GM12878 (cell line): ENCODE results near the gene MYO3B. TPM values are rescaled to one million over a fixed set of nuclear protein-coding genes. Genes with fewer than 3 reads are reported as not detected.
A peak's percentile ranks its signal among the peaks of the same experiment; 100 is the strongest.

Experiments used
- HDAC2 ChIP-seq: fragments of 200-600 bp; sonication (generic); IDR thresholded peaks from 2 replicates; pipeline ENCODE4 v1.6.1; 2017
- HDAC6 ChIP-seq: fragments of 200-600 bp; sonication (generic); IDR thresholded peaks from one replicate; pipeline ENCODE4 v1.8.0; 2017; ENCODE audit warnings: antibody characterized with exemption; ENCODE audit not compliant: unreplicated experiment
- JUND ChIP-seq: IDR thresholded peaks from 2 replicates; pipeline ENCODE4 v1.6.1; 2012; ENCODE audit warnings: low read depth, mild to moderate bottlenecking, low read length, improper control_type of control experiment, moderate library complexity
- LARP7 ChIP-seq: fragments of 450-650 bp; IDR thresholded peaks from 2 replicates; pipeline ENCODE4 v1.6.1; 2017; ENCODE audit warnings: mild to moderate bottlenecking
- MXI1 ChIP-seq: fragments of 150-350 bp; IDR thresholded peaks from 2 replicates; pipeline ENCODE4 v1.6.1; 2011; ENCODE audit warnings: low read depth, mild to moderate bottlenecking, inconsistent platforms, low read length, improper control_type of control experiment
- MYB ChIP-seq: fragments of 150-350 bp; IDR thresholded peaks from 2 replicates; pipeline ENCODE4 v1.6.1; 2014; ENCODE audit warnings: mild to moderate bottlenecking, low read depth, low read length, borderline replicate concordance
- PKNOX1 ChIP-seq: fragments of 450-650 bp; IDR thresholded peaks from 2 replicates; pipeline ENCODE4 v1.6.1; 2016; ENCODE audit warnings: mild to moderate bottlenecking
- RELA ChIP-seq: fragments of 450-650 bp; IDR thresholded peaks from 2 replicates; pipeline ENCODE4 v1.8.0; 2014; ENCODE audit warnings: borderline replicate concordance; ENCODE audit not compliant: partially characterized antibody
- SREBF2 ChIP-seq: IDR thresholded peaks from 2 replicates; pipeline ENCODE4 v1.6.1; 2012; ENCODE audit warnings: mild to moderate bottlenecking, low read length
- TCF12 ChIP-seq: IDR thresholded peaks from 2 replicates; pipeline ENCODE4 v1.6.1; 2011; ENCODE audit warnings: low read depth, mild to moderate bottlenecking, low read length
- ZNF24 ChIP-seq: fragments of 450-650 bp; IDR thresholded peaks from 2 replicates; pipeline ENCODE4 v1.6.1; 2017; ENCODE audit warnings: antibody characterized with exemption, mild to moderate bottlenecking
- ZNF384 ChIP-seq: IDR thresholded peaks from 2 replicates; pipeline ENCODE4 v1.6.1; 2012; ENCODE audit warnings: low read depth, mild to moderate bottlenecking, low read length, improper control_type of control experiment, borderline replicate concordance
- ZNF622 ChIP-seq: fragments of 450-650 bp; IDR thresholded peaks from 2 replicates; pipeline ENCODE4 v1.6.1; 2017; ENCODE audit warnings: mild to moderate bottlenecking, inconsistent platforms
- ZSCAN29 ChIP-seq: fragments of 450-650 bp; IDR thresholded peaks from 2 replicates; pipeline ENCODE4 v1.6.1; 2017; ENCODE audit warnings: mild to moderate bottlenecking, moderate library complexity
- polyA plus RNA-seq, 11 experiments: library from polyadenylated mRNA; depleted of rRNA in 4 of 11; unstranded in 6 of 11; stranded (reverse) in 5 of 11; fragments of >200 nt; fragmentation: Nextera tagmentation in 4 of 11; fragmentation: Illumina TruSeq in 1 of 11; extraction: Ambion mirVana in 4 of 11; extraction: Trizol in 1 of 11; gene quantifications; 1 replicate in 1 of 11; 2 replicates in 10 of 11; pipeline versions ENCODE4 v1.2.1 to v1.2.3, GENCODE V29; 2011 to 2016; ENCODE audit warnings: inconsistent platforms in 2 of 11, missing spikeins in 2 of 11, low read depth in 1 of 11
- total RNA-seq, 4 experiments: library from RNA; depleted of rRNA in 3 of 4; stranded (reverse); fragments of >200 nt in 3 of 4; fragmentation: Illumina TruSeq in 1 of 4; extraction: Trizol in 1 of 4; gene quantifications; 2 replicates each; pipeline versions ENCODE4 v1.2.1 to v1.2.3, GENCODE V29; 2013 to 2021
- TF ChIP-seq, protein P1 (sequence below): fragments of 450-650 bp; IDR thresholded peaks from 2 replicates; pipeline ENCODE4 v1.6.1; 2018; ENCODE audit warnings: mild to moderate bottlenecking, low read depth, moderate library complexity; ENCODE audit not compliant: partially characterized antibody
- TF ChIP-seq, protein P2 (sequence below): fragments of 450-650 bp; IDR thresholded peaks from 2 replicates; pipeline ENCODE4 v1.6.1; 2017; ENCODE audit warnings: mild to moderate bottlenecking, moderate library complexity
- TF ChIP-seq, protein P3 (sequence below): fragments of 450-650 bp; formaldehyde crosslinking; IDR thresholded peaks from 2 replicates; pipeline ENCODE4 v1.4.0; 2020; ENCODE audit warnings: mild to moderate bottlenecking, moderate library complexity

The MYO3B gene
- total and polyA plus RNA-seq, 10 of the 15 experiments (the other 5 are each of a cell fraction or from before 2014, with no cell fraction given): 1.1 to 7.1 (median 2.1) TPM

DNA sequence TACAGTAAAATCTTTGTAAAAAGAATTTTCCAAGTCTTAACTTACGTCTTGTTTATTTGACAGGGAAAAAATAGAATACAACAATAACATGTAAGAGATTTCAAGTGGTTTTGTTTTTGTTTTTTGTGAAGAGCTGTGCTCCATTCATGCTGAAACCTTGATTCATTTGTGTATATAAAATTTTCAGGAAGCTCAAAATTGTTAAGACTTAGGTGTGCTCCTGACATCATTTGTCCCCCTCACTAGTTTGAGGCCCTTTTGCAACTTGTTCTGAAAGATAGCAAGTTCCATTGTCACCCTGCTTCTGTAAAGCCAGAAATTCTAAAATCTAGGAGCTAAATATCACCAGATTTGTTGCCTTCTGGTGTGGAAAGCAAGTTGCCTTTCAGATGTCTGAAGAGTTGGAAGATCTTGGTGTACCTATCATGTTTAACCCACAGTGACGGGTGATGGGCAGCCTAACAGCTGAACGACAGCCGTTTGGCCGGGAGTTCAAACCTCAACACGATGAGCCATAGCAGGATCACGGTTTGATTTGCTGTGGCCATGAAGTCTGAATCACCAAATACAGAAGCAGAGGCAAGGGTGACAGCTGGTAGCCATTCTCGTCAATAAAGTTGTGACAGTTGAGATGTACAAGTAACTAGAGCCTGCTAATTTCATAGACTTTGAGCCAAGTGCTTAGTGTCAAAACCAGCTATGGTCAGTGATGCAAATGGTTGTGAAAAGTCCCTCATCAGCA lies 331.7 kb downstream of the MYO3B start (continued):
- TF ChIP-seq, protein P1, sequence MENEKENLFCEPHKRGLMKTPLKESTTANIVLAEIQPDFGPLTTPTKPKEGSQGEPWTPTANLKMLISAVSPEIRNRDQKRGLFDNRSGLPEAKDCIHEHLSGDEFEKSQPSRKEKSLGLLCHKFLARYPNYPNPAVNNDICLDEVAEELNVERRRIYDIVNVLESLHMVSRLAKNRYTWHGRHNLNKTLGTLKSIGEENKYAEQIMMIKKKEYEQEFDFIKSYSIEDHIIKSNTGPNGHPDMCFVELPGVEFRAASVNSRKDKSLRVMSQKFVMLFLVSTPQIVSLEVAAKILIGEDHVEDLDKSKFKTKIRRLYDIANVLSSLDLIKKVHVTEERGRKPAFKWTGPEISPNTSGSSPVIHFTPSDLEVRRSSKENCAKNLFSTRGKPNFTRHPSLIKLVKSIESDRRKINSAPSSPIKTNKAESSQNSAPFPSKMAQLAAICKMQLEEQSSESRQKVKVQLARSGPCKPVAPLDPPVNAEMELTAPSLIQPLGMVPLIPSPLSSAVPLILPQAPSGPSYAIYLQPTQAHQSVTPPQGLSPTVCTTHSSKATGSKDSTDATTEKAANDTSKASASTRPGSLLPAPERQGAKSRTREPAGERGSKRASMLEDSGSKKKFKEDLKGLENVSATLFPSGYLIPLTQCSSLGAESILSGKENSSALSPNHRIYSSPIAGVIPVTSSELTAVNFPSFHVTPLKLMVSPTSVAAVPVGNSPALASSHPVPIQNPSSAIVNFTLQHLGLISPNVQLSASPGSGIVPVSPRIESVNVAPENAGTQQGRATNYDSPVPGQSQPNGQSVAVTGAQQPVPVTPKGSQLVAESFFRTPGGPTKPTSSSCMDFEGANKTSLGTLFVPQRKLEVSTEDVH: no peak
- TF ChIP-seq LARP7: no peak
- TF ChIP-seq, protein P2, sequence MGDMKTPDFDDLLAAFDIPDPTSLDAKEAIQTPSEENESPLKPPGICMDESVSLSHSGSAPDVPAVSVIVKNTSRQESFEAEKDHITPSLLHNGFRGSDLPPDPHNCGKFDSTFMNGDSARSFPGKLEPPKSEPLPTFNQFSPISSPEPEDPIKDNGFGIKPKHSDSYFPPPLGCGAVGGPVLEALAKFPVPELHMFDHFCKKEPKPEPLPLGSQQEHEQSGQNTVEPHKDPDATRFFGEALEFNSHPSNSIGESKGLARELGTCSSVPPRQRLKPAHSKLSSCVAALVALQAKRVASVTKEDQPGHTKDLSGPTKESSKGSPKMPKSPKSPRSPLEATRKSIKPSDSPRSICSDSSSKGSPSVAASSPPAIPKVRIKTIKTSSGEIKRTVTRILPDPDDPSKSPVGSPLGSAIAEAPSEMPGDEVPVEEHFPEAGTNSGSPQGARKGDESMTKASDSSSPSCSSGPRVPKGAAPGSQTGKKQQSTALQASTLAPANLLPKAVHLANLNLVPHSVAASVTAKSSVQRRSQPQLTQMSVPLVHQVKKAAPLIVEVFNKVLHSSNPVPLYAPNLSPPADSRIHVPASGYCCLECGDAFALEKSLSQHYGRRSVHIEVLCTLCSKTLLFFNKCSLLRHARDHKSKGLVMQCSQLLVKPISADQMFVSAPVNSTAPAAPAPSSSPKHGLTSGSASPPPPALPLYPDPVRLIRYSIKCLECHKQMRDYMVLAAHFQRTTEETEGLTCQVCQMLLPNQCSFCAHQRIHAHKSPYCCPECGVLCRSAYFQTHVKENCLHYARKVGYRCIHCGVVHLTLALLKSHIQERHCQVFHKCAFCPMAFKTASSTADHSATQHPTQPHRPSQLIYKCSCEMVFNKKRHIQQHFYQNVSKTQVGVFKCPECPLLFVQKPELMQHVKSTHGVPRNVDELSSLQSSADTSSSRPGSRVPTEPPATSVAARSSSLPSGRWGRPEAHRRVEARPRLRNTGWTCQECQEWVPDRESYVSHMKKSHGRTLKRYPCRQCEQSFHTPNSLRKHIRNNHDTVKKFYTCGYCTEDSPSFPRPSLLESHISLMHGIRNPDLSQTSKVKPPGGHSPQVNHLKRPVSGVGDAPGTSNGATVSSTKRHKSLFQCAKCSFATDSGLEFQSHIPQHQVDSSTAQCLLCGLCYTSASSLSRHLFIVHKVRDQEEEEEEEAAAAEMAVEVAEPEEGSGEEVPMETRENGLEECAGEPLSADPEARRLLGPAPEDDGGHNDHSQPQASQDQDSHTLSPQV: no peak
- TF ChIP-seq TCF12: peak; percentile 97
- TF ChIP-seq MXI1: 0 out of 2 replicates have a peak, but pooled peaks have one; percentile 23
- no peak for TF ChIP-seq ZNF24
- no peak for TF ChIP-seq ZNF384
- no peak for TF ChIP-seq ZSCAN29
- TF ChIP-seq HDAC6: no peak
- TF ChIP-seq JUND: no peak
- no peak for TF ChIP-seq RELA
- no peak for TF ChIP-seq HDAC2
- no peak for TF ChIP-seq MYB
- TF ChIP-seq SREBF2: no peak
- peak; percentile 78 for TF ChIP-seq PKNOX1
- TF ChIP-seq, protein P3, sequence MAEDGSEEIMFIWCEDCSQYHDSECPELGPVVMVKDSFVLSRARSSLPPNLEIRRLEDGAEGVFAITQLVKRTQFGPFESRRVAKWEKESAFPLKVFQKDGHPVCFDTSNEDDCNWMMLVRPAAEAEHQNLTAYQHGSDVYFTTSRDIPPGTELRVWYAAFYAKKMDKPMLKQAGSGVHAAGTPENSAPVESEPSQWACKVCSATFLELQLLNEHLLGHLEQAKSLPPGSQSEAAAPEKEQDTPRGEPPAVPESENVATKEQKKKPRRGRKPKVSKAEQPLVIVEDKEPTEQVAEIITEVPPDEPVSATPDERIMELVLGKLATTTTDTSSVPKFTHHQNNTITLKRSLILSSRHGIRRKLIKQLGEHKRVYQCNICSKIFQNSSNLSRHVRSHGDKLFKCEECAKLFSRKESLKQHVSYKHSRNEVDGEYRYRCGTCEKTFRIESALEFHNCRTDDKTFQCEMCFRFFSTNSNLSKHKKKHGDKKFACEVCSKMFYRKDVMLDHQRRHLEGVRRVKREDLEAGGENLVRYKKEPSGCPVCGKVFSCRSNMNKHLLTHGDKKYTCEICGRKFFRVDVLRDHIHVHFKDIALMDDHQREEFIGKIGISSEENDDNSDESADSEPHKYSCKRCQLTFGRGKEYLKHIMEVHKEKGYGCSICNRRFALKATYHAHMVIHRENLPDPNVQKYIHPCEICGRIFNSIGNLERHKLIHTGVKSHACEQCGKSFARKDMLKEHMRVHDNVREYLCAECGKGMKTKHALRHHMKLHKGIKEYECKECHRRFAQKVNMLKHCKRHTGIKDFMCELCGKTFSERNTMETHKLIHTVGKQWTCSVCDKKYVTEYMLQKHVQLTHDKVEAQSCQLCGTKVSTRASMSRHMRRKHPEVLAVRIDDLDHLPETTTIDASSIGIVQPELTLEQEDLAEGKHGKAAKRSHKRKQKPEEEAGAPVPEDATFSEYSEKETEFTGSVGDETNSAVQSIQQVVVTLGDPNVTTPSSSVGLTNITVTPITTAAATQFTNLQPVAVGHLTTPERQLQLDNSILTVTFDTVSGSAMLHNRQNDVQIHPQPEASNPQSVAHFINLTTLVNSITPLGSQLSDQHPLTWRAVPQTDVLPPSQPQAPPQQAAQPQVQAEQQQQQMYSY (CRISPR knock-in tag): no peak
- no peak for TF ChIP-seq ZNF622
